ENCODE results near the gene IKZF1.

IKZF1 gene

GRCh38 chr7:50282813-50283605 is 21.5 kb upstream of the IKZF1 start:
- H3K4me3 ChIP-seq (ENCODE audit: low read depth, low read length), result no peak overlapping the region
- no peak for DNase-seq (ENCODE audit: low read depth)
- no peak for TF ChIP-seq CTCF (conservative IDR thresholded peaks at IDR 0.05; ENCODE audit: low read depth, low read length)

GRCh38 chr7:50283731-50284130 is 20.8 kb upstream of the IKZF1 start:
- no peak overlapping the region for H3K4me3 ChIP-seq (ENCODE audit: low read depth, low read length)
- TF ChIP-seq CTCF (conservative IDR thresholded peaks at IDR 0.05; ENCODE audit: low read depth, low read length), result no peak
- no peak for DNase-seq (ENCODE audit: low read depth)

GRCh38 chr7:50284296-50284695 is 20.2 kb upstream of the IKZF1 start:
- DNase-seq (ENCODE audit: low read depth), result no peak
- no peak for TF ChIP-seq CTCF (conservative IDR thresholded peaks at IDR 0.05; ENCODE audit: low read depth, low read length)
- H3K4me3 ChIP-seq (ENCODE audit: low read depth, low read length), result no peak overlapping the region

- TF ChIP-seq CTCF (conservative IDR thresholded peaks at IDR 0.05; ENCODE audit: low read depth, low read length), result no peak
- no peak for DNase-seq (ENCODE audit: low read depth)
- no peak overlapping the region for H3K4me3 ChIP-seq (ENCODE audit: low read depth, low read length)
These were observed 19.2 kb upstream of the IKZF1 start for GRCh38 chr7:50285269-50285668.

- no peak overlapping the region for H3K4me3 ChIP-seq (ENCODE audit: low read depth, low read length)
- no peak for DNase-seq (ENCODE audit: low read depth)
- no peak for TF ChIP-seq CTCF (conservative IDR thresholded peaks at IDR 0.05; ENCODE audit: low read depth, low read length)
These were observed 17.4 kb upstream of the IKZF1 start for GRCh38 chr7:50287129-50287528.

- TF ChIP-seq CTCF (conservative IDR thresholded peaks at IDR 0.05; ENCODE audit: low read depth, low read length), result no peak
- DNase-seq (ENCODE audit: low read depth), result no peak
- no peak overlapping the region for H3K4me3 ChIP-seq (ENCODE audit: low read depth, low read length)
These were observed 12.3 kb upstream of the IKZF1 start for GRCh38 chr7:50292165-50292757.

- H3K4me3 ChIP-seq (ENCODE audit: low read depth, low read length), result no peak overlapping the region
- DNase-seq (ENCODE audit: low read depth), result no peak
- TF ChIP-seq CTCF (conservative IDR thresholded peaks at IDR 0.05; ENCODE audit: low read depth, low read length), result no peak
These were observed 11.8 kb upstream of the IKZF1 start for GRCh38 chr7:50292763-50293162.

Measured in choroid plexus epithelial cell (primary cell).